ENCODE data around the gene DYRK1B. TPM values are rescaled to one million over a fixed set of nuclear protein-coding genes. Genes with fewer than 3 reads are reported as not detected.
A peak's percentile ranks its signal among the peaks of the same experiment; 100 is the strongest.

DYRK1B gene
- total and polyA plus RNA-seq, 2 experiments from 2014 or later = 6.5 to 8.6 TPM

- no peaks in the 10 kb centered on the region for H3K9me2 ChIP-seq (ENCODE audit: insufficient read depth)
- no peak for TF ChIP-seq ETS1 (IDR thresholded peaks at IDR 0.05)
- TF ChIP-seq ZNF331 (CRISPR knock-in tag; IDR thresholded peaks at IDR 0.05; ENCODE audit: low read depth) = no peak
- TF ChIP-seq CREB1 (CRISPR knock-in tag; IDR thresholded peaks at IDR 0.05; ENCODE audit: low read depth) = no peak
- no peak for TF ChIP-seq CTCF (conservative IDR thresholded peaks at IDR 0.05; ENCODE audit: low read depth in 2 of 2)
- TF ChIP-seq POLR2AphosphoS5 (IDR thresholded peaks at IDR 0.05; ENCODE audit: low read depth) = no peak
- TF ChIP-seq EZH2phosphoT487 (IDR thresholded peaks at IDR 0.05; ENCODE audit: unreplicated experiment) = no peak
- no peak for TF ChIP-seq STAT1 (IDR thresholded peaks at IDR 0.05; ENCODE audit: unreplicated experiment)
- peaks cover 36% of the 10 kb centered on the region for H3K79me2 ChIP-seq (replicated peaks; ENCODE audit: insufficient read depth)
- peaks cover 29% of the 10 kb centered on the region for H4K20me1 ChIP-seq (replicated peaks; ENCODE audit: insufficient read depth)
- H3K36me3 ChIP-seq (ENCODE audit: insufficient read depth) = no peaks in the 10 kb centered on the region
- H3F3A ChIP-seq (replicated peaks; ENCODE audit: low read depth) = 0 out of 2 replicates have a peak, but pooled peaks cover 3% of the 10 kb centered on the region
- 0 out of 3 replicates have a peak, but pooled peaks cover 3% of the 10 kb centered on the region for H3K36me3 Mint-ChIP-seq (ENCODE audit: low read depth)
- H3K27ac ChIP-seq (ENCODE audit: low read depth) = no peak overlapping the region
- H3K4me1 ChIP-seq (ENCODE audit: insufficient read depth) = peaks cover 30% of the 10 kb centered on the region
- no peak for ATAC-seq
- no peak overlapping the region for H3K27ac Mint-ChIP-seq
- H2AFZ ChIP-seq = peak overlapping the region; percentile 93
- H3K4me3 Mint-ChIP-seq = no peak overlapping the region
- no peaks in the 10 kb centered on the region for H3K27me3 ChIP-seq (ENCODE audit: insufficient read depth)
- H3K9me3 Mint-ChIP-seq = no peaks in the 10 kb centered on the region
- no peak for DNase-seq (ENCODE audit: low spot score)
- peaks cover 6% of the 10 kb centered on the region for H3K27me3 Mint-ChIP-seq (ENCODE audit: insufficient read depth, low read depth, poor library complexity)
- H3K4me2 ChIP-seq = peak overlapping the region; percentile 90; the same call in 1 of the 2 replicates
- H3K4me1 Mint-ChIP-seq = peaks cover 35% of the 10 kb centered on the region
- no peak overlapping the region for H3K4me3 ChIP-seq
Observed at GRCh38 chr19:39847525-39847924, 13.6 kb upstream of the DYRK1B start.

GRCh38 chr19:39846678-39847486 lies 12.9 kb upstream of the DYRK1B start:
- H3K36me3 Mint-ChIP-seq (ENCODE audit: low read depth) = 0 out of 3 replicates have a peak, but pooled peaks cover 3% of the 10 kb centered on the region
- peak overlapping the region; percentile 90 for H3K4me2 ChIP-seq
- H4K20me1 ChIP-seq (replicated peaks; ENCODE audit: insufficient read depth) = peaks cover 33% of the 10 kb centered on the region
- H3K27me3 Mint-ChIP-seq (ENCODE audit: insufficient read depth, low read depth, poor library complexity) = peaks cover 6% of the 10 kb centered on the region
- H3K4me3 ChIP-seq = peak overlapping the region; percentile 96
- peak overlapping the region; percentile 92 for H3K27ac Mint-ChIP-seq
- H3F3A ChIP-seq (replicated peaks; ENCODE audit: low read depth) = 0 out of 2 replicates have a peak, but pooled peaks cover 3% of the 10 kb centered on the region
- H3K9me3 Mint-ChIP-seq = no peaks in the 10 kb centered on the region
- H3K4me1 ChIP-seq (ENCODE audit: insufficient read depth) = peaks cover 30% of the 10 kb centered on the region
- H3K36me3 ChIP-seq (ENCODE audit: insufficient read depth) = no peaks in the 10 kb centered on the region
- peaks cover 42% of the 10 kb centered on the region for H3K79me2 ChIP-seq (replicated peaks; ENCODE audit: insufficient read depth)
- peak overlapping the region; percentile 97 for H3K27ac ChIP-seq (ENCODE audit: low read depth)
- H3K9me2 ChIP-seq (ENCODE audit: insufficient read depth) = no peaks in the 10 kb centered on the region
- peak overlapping the region; percentile 93 for H2AFZ ChIP-seq
- DNase-seq (ENCODE audit: low spot score) (peak; percentile 48), ATAC-seq (peak; percentile 48)
- peak overlapping the region; percentile 97 for H3K4me3 Mint-ChIP-seq
- H3K27me3 ChIP-seq (ENCODE audit: insufficient read depth) = no peaks in the 10 kb centered on the region
- peaks cover 39% of the 10 kb centered on the region for H3K4me1 Mint-ChIP-seq
- TF ChIP-seq REST (IDR thresholded peaks at IDR 0.05; ENCODE audit: unreplicated experiment) (no peak), NANOG (IDR thresholded peaks at IDR 0.05; ENCODE audit: borderline replicate concordance) (no peak), STAT1 (IDR thresholded peaks at IDR 0.05; ENCODE audit: unreplicated experiment) (no peak), ZNF331 (CRISPR knock-in tag; IDR thresholded peaks at IDR 0.05; ENCODE audit: low read depth) (no peak)

Measured in GM23338 (cell line).